GM20431 (cell line): ENCODE data around the gene SVBP.
"Not testable (repeated sequence)": the region's sequence is repeated elsewhere in the genome, so short reads cannot be mapped to it uniquely, and the experiment has no call there.

Experiments
- in situ Hi-C: fragments of 300-500 bp; cut with MseI, MboI; formaldehyde crosslinking; loops from one replicate; pipeline ENCODE4 v1.15.0; 2020; ENCODE audit warnings: low sequenced_read_pairs; ENCODE audit not compliant: unreplicated experiment

The SVBP gene

DNA sequence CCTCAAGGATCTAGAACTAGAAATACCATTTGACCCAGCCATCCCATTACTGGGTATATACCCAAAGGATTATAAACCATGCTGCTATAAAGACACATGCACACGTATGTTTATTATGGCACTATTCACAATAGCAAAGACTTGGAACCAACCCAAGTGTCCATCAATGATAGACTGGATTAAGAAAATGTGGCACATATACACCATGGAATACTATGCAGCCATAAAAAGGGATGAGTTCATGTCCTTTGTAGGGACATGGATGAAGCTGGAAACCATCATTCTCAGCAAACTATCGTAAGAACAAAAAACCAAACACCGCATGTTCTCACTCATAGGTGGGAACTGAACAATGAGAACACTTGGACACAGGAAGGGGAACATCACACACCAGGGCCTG lies 2.4 kb downstream of the SVBP start:
- in situ Hi-C loops, result not testable (repeated sequence)

- in situ Hi-C loops, result no loop called here
Measured at GRCh38 chr1:42807056-42807668, 10.0 kb downstream of the SVBP start.

DNA sequence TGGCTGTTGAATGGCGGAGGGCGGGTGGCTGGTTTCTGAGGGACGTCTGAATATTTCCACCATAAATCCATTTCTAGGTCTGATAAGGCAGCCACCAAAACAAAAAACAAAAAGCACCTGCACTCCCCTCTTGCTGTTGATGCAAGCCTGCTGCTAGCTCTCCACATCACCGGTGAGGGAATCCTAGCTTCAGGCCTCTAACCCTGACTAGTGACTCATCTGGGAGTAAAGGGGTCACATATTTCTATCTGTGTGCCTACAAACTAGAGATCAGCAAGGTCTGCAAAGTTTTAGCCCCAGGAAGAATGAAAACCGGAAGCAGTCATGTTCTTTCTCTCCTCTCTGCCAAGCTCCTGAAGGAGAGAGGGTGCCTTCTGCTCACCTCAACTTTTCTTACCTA lies 10.6 kb downstream of the SVBP start:
- in situ Hi-C loops, result no loop called here

DNA sequence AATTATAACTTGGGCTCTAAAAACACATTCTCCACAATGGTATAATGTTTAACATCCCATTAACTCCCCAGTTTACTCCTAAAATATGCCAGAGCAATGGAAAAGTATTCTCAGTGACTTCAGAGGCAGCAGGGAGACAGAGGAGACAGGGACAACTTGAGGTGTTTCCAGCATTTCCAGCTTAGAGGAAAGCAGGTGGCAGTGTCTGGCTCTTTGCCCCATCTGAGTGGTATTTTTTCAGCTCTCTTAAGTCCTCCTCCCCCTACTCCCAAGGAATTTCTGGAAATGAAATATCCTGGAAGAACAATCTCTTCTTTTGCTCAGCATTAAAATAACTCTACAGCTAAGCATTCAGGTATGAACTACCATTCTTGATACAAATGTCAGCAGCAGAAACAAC lies 11.0 kb downstream of the SVBP start:
- in situ Hi-C loops, result no loop called here

DNA sequence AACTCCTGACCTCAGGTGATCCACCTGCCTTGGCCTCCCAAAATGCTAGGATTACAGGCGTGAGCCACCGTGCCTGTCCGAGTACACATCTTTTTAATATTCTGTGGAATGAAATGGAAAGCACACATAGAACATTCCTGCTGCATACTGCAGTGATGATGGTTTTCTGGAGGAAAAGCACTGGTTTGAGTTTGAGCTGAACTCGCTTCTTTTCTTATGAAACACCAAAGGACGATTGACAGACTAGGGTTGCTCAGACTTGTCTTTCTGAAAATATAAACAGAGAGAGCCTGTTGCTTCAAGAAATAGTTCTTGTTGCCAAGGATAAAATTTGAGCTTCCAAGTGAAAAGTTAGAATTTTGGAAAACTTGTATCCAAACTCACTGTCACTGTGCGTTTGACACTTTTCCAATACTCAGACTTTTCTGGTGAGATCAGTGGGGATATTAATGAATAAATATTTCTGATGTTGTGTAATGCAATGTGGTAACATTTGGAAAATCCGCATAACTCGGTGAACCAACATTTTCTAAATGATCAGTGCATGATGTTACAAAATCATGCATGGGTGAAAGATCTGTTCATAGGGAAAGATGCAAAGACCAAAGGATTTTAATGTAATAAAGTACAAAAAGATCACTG lies 15.2 kb downstream of the SVBP start:
- in situ Hi-C loops, result no loop called here

GRCh38 chr1:42797979-42798378 lies 19.2 kb downstream of the SVBP start:
- in situ Hi-C loops, result loop anchor here (25.0 kb wide), 1 partner anchor 264 kb away; no protein-coding TSS in a partner anchor

- in situ Hi-C loops, result loop anchor here (25.0 kb wide), 1 partner anchor 265 kb away; no protein-coding TSS in a partner anchor
Measured at GRCh38 chr1:42797414-42797813, 19.8 kb downstream of the SVBP start.

DNA sequence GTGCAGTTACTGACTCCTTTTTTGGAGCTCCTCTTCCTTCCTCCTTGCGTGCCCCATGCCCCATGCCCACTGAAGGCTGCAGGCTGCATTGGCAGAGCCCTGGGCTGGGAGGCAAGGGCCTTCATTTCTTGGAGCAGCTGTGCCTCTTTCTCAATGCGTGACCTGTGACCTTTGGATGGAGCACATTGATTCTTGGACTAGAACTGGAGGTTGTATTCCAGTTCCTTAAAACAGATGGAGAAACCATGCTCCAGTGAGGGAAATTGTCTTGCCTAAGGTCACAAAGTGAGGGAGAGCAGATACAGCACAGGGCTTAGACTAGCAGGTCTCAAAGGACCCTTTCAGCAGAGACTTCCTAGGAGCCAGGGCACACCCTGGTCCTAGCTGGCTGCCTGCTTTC lies 23.4 kb downstream of the SVBP start:
- in situ Hi-C loops, result loop anchor here (25.0 kb wide), 1 partner anchor 268 kb away; no protein-coding TSS in a partner anchor

DNA sequence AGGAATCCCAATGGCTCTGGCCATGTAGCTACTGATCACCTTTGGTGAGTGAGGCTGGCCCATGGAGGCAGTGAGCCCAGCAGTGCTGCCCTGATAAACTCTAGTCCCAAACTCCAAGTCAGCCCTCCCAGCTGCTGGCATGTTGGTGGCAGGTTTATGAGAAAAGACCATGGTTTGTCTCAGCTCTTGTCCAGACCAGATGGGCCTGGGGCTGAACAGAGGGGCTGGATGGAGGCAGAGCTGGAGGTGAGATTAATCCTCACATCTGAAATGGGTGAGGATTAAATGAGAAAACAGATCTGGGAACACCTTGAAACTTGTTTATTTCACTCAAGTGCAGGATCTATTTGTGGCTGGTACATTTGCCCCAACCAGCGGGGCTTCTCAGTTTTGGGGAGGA lies 29.2 kb downstream of the SVBP start:
- in situ Hi-C loops, result loop anchor here (25.0 kb wide), 1 partner anchor 274 kb away; no protein-coding TSS in a partner anchor

- in situ Hi-C loops, result loop anchor here (25.0 kb wide), 1 partner anchor 276 kb away; no protein-coding TSS in a partner anchor
Measured at GRCh38 chr1:42786097-42786496, 31.1 kb downstream of the SVBP start.

DNA sequence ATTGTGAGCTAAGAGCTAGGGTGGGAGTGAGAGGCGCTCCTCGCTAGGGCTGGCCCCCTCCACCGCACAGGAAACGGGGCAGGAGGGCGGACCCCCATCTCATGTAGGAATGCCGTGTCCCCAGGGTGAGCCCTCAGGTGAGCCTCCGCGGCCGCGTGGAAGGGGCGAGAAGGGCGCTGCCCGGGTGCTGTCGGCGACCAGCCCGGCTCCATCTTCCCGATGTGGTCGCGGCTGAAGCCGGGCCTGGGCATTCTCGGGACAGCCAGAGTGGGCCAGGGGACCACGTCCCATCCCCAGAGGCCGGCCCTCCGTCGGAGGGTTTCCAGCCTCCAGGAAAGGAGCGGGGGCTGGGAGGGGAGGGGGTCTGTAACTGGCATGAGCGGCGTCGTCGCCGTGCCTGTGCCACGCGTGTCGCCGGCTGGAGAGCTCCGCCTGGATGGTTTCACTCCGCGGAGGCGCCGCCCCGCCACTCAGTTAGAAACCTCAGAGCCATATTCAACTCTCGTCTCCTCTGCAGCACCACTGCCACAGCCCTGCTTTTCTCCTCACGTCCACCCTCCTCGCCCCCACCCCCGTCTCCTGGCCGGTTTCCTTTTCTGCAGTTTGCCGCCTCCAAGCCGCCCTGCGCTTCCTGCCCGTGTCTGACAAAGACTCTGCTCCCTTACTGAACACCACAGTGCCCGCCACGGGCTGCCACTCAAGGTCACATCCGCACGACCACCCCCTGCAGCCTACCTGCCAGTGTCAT lies 32.1 kb downstream of the SVBP start, which contains the start of gene TMEM269:
Gene TMEM269, plus strand, starts transcription at position 46 of the 748 bp plus-strand sequence. CDS start 4,903 bp downstream, outside the sequence.
- in situ Hi-C loops, result loop anchor here (25.0 kb wide), 1 partner anchor 277 kb away; no protein-coding TSS in a partner anchor

DNA sequence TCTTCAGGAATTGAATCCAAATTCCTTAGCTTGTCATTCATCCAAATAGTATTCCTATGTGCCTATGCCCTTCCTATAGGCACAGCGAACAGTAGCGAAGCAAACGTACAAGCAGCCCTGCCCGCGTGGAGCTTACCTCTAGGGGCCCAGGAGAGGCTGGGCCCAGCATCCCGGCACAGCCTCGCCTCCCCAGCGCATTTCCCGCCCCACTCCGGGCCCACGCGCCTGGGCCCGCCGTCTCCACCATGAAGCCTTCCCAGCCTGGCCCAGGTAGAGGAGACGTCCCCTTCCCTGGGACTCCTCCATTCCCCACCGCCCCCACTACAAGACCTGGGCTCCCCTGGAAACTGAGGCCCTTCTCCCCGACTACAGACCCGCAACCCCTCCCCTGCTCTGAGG lies 32.7 kb downstream of the SVBP start:
- in situ Hi-C loops, result loop anchor here (25.0 kb wide), 1 partner anchor 278 kb away; no protein-coding TSS in a partner anchor

- in situ Hi-C loops, result loop anchor here (25.0 kb wide), 1 partner anchor 279 kb away; no protein-coding TSS in a partner anchor
Measured at GRCh38 chr1:42783092-42783491, 34.1 kb downstream of the SVBP start.

- in situ Hi-C loops, result loop anchor here (25.0 kb wide), 1 partner anchor 282 kb away; no protein-coding TSS in a partner anchor
Measured at GRCh38 chr1:42780176-42780575, 37.0 kb downstream of the SVBP start.

GRCh38 chr1:42779725-42780124 lies 37.5 kb downstream of the SVBP start:
- in situ Hi-C loops, result loop anchor here (25.0 kb wide), 1 partner anchor 283 kb away; no protein-coding TSS in a partner anchor

GRCh38 chr1:42777852-42778251 lies 39.3 kb downstream of the SVBP start:
- in situ Hi-C loops, result loop anchor here (25.0 kb wide), 1 partner anchor 284 kb away; no protein-coding TSS in a partner anchor

DNA sequence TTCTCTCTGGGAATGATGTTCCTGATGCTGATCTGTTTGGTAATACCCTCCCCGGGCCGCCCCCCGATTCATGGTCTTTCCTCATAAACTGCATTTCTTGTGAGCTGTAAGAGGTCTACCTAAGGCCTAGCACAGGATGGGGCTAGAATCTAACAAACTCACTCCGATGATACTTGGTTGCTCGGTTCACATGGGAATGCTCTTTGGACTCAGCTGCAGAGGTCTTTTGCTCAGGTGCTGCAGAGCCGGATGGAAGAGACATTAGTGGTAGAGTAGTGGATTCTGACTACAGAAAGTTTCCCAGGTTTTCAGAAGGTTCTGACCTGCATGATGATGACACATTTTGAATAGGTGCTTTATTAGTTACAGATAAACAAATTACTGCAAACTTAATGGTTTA lies 40.7 kb downstream of the SVBP start:
- in situ Hi-C loops, result loop anchor here (25.0 kb wide), 1 partner anchor 286 kb away; no protein-coding TSS in a partner anchor

GRCh38 chr1:42774928-42775526 lies 42.2 kb downstream of the SVBP start:
- in situ Hi-C loops, result loop anchor here (25.0 kb wide), 1 partner anchor 287 kb away; no protein-coding TSS in a partner anchor

GRCh38 chr1:42773420-42773819 lies 43.8 kb downstream of the SVBP start:
- in situ Hi-C loops, result no loop called here

GRCh38 chr1:42769811-42770210 lies 47.4 kb downstream of the SVBP start:
- in situ Hi-C loops, result no loop called here
